KMS-11 (cell line): ENCODE results near the gene XPOT.

Source experiments
- H2AFZ ChIP-seq: fragments of 200-600 bp; sonication (generic); 2 replicates; pipeline ENCODE4 v1.6.1; 2016; ENCODE audit warnings: antibody characterized with exemption, mixed run types, low read depth
- H3K27ac ChIP-seq: fragments of 200-600 bp; sonication (generic); 2 replicates; pipeline ENCODE4 v1.6.1; 2016; ENCODE audit warnings: mild to moderate bottlenecking, mixed run types
- H3K27me3 ChIP-seq: fragments of 200-600 bp; sonication (generic); 2 replicates; pipeline ENCODE4 v1.6.1; 2017; ENCODE audit warnings: mild to moderate bottlenecking, low read depth, mixed run types, moderate library complexity; ENCODE audit not compliant: insufficient read depth
- H3K36me3 ChIP-seq: fragments of 200-600 bp; sonication (generic); 2 replicates; pipeline ENCODE4 v1.6.1; 2017; ENCODE audit warnings: mild to moderate bottlenecking, mixed run types; ENCODE audit not compliant: insufficient read depth
- H3K4me1 ChIP-seq: fragments of 200-600 bp; sonication (generic); 2 replicates; pipeline ENCODE4 v1.6.1; 2016; ENCODE audit warnings: mild to moderate bottlenecking, low read depth, mixed run types; ENCODE audit not compliant: poor library complexity, severe bottlenecking
- H3K4me2 ChIP-seq: fragments of 200-600 bp; sonication (generic); 2 replicates; pipeline ENCODE4 v1.7.0; 2016; ENCODE audit warnings: mild to moderate bottlenecking, mixed run types
- H3K4me3 ChIP-seq: fragments of 200-600 bp; sonication (generic); IDR thresholded peaks from 2 replicates; pipeline ENCODE4 v1.6.1; 2017; ENCODE audit warnings: low read depth, low read length, mixed read lengths; ENCODE audit not compliant: insufficient read depth
- H3K79me2 ChIP-seq: fragments of 200-600 bp; sonication (generic); 2 replicates; pipeline ENCODE4 v1.6.1; 2016; ENCODE audit warnings: low read depth, mixed run types; ENCODE audit not compliant: insufficient read depth
- H3K9ac ChIP-seq: fragments of 200-600 bp; sonication (generic); 2 replicates; pipeline ENCODE4 v1.6.1; 2016; ENCODE audit warnings: mild to moderate bottlenecking, mixed run types
- H4K20me1 ChIP-seq: fragments of 200-600 bp; sonication (generic); 2 replicates; pipeline ENCODE4 v1.6.1; 2016; ENCODE audit warnings: mild to moderate bottlenecking, mixed run types; ENCODE audit not compliant: insufficient read depth
- TF ChIP-seq, protein P1 (sequence below): fragments of 200-600 bp; sonication (generic); conservative IDR thresholded peaks from 2 replicates; pipeline ENCODE4 v1.6.1; 2017; ENCODE audit warnings: low read depth, mild to moderate bottlenecking, antibody characterized with exemption, low read length, moderate library complexity, mixed read lengths

The XPOT gene

DNA sequence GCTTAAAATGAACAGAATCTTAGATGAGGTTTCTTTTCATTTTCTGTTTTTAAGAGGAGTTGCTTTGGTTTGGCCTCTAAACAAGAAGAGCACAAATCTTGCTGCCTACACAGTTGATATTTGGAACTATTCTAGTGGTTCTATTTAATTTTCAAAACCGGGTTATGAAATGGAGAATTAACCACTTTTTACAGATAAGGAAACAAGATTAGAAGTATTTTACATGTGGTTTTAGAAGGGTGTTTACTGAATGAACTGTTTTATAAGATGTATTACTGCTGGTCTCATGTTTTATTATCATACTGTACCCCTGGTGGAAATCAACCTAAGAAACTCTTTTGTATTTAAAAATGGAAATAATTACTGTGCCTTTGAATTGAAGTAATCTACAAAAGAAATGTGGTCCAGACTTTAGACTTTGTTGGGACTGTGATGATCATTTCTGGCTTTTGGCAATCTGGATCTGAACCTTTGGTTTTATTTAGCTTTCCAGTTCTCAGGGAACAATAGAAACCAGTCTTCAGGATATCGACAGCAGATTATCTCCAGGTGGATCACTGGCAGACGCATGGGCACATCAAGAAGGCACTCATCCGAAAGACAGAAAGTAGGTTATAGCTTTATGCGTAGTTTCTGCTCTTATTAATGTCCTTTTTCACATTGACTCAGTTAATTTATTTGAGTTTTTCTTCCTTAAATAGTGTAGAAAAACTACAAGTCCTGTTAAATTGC, 91.0 kb downstream of the XPOT start:
- Histone ChIP-seq H2AFZ (no peak overlapping the region), H3K4me1 (no peaks in the 10 kb centered on the region), H3K9ac (no peak overlapping the region), H3K4me3 (no peak overlapping the region), H4K20me1 (no peaks in the 10 kb centered on the region), H3K79me2 (no peaks in the 10 kb centered on the region), H3K4me2 (no peak overlapping the region), H3K36me3 (peaks cover 12% of the 10 kb centered on the region; the same call in 1 of the 2 replicates), H3K27me3 (no peaks in the 10 kb centered on the region), H3K27ac (no peak overlapping the region)
- TF ChIP-seq, protein P1, sequence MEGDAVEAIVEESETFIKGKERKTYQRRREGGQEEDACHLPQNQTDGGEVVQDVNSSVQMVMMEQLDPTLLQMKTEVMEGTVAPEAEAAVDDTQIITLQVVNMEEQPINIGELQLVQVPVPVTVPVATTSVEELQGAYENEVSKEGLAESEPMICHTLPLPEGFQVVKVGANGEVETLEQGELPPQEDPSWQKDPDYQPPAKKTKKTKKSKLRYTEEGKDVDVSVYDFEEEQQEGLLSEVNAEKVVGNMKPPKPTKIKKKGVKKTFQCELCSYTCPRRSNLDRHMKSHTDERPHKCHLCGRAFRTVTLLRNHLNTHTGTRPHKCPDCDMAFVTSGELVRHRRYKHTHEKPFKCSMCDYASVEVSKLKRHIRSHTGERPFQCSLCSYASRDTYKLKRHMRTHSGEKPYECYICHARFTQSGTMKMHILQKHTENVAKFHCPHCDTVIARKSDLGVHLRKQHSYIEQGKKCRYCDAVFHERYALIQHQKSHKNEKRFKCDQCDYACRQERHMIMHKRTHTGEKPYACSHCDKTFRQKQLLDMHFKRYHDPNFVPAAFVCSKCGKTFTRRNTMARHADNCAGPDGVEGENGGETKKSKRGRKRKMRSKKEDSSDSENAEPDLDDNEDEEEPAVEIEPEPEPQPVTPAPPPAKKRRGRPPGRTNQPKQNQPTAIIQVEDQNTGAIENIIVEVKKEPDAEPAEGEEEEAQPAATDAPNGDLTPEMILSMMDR = no peak

GRCh38 chr12:64496839-64497400, 92.7 kb downstream of the XPOT start:
- no peak overlapping the region for H3K4me2 ChIP-seq
- H2AFZ ChIP-seq = no peak overlapping the region
- no peak overlapping the region for H3K27ac ChIP-seq
- TF ChIP-seq, protein P1 = no peak
- H3K36me3 ChIP-seq = peaks cover under 1% of the 10 kb centered on the region; the same call in 1 of the 2 replicates
- H3K27me3 ChIP-seq = no peaks in the 10 kb centered on the region
- H4K20me1 ChIP-seq = no peaks in the 10 kb centered on the region
- H3K9ac ChIP-seq = no peak overlapping the region
- H3K4me1 ChIP-seq = no peaks in the 10 kb centered on the region
- H3K79me2 ChIP-seq = no peaks in the 10 kb centered on the region
- no peak overlapping the region for H3K4me3 ChIP-seq

GRCh38 chr12:64497484-64497883, 93.3 kb downstream of the XPOT start:
- Histone ChIP-seq H3K9ac (no peak overlapping the region), H3K27me3 (no peaks in the 10 kb centered on the region), H3K36me3 (no peaks in the 10 kb centered on the region; the same call in 1 of the 2 replicates), H3K4me1 (no peaks in the 10 kb centered on the region), H3K79me2 (no peaks in the 10 kb centered on the region), H3K4me2 (no peak overlapping the region), H3K27ac (no peak overlapping the region), H3K4me3 (no peak overlapping the region), H2AFZ (no peak overlapping the region), H4K20me1 (no peaks in the 10 kb centered on the region)
- TF ChIP-seq, protein P1 = no peak

GRCh38 chr12:64497903-64498302, 93.7 kb downstream of the XPOT start:
- H3K27me3 ChIP-seq = no peaks in the 10 kb centered on the region
- no peak overlapping the region for H3K27ac ChIP-seq
- no peaks in the 10 kb centered on the region for H3K4me1 ChIP-seq
- no peak overlapping the region for H2AFZ ChIP-seq
- TF ChIP-seq, protein P1 = no peak
- H3K36me3 ChIP-seq = no peaks in the 10 kb centered on the region; the same call in 1 of the 2 replicates
- H3K4me2 ChIP-seq = no peak overlapping the region
- no peak overlapping the region for H3K4me3 ChIP-seq
- no peaks in the 10 kb centered on the region for H4K20me1 ChIP-seq
- no peak overlapping the region for H3K9ac ChIP-seq
- H3K79me2 ChIP-seq = no peaks in the 10 kb centered on the region
